WTC11 (cell line): ENCODE results near the gene CPNE8. TPM values are rescaled to one million over a fixed set of nuclear protein-coding genes. Genes with fewer than 3 reads are reported as not detected.

Experiments
- ATAC-seq: fragments of 200-7000 bp; cut with Tn5 transposase; 2 replicates; pipeline ENCODE4 v1.10.0; 2021; ENCODE audit warnings: mild to moderate bottlenecking, moderate library complexity
- CTCF ChIA-PET: fragments of 300-600 bp; sonication (Branson Sonifier 250); formaldehyde crosslinking; loops from one replicate; lab custom pipeline; 2021; ENCODE audit warnings: antibody characterized with exemption; lab: Charles Lee
- POLR2A ChIA-PET: fragments of 350-600 bp; sonication (Branson Sonifier 250); formaldehyde crosslinking; loops from one replicate; lab custom pipeline; 2021; ENCODE audit warnings: antibody characterized with exemption; lab: Charles Lee
- DNase-seq: peaks from one replicate; pipeline ENCODE4 v3.0.0; 2021; ENCODE audit warnings: low spot score
- H3K27ac Mint-ChIP-seq: 2 replicates; pipeline ENCODE4 v1.8.0; 2021; ENCODE audit warnings: mixed read lengths
- H3K27me3 Mint-ChIP-seq: 2 replicates; pipeline ENCODE4 v1.8.0; 2021; ENCODE audit warnings: low read depth, mild to moderate bottlenecking, moderate library complexity, mixed read lengths
- H3K36me3 Mint-ChIP-seq: 2 replicates; pipeline ENCODE4 v1.8.0; 2021; ENCODE audit warnings: mixed read lengths
- H3K4me1 Mint-ChIP-seq: 2 replicates; pipeline ENCODE4 v1.8.0; 2022; ENCODE audit warnings: mixed read lengths
- H3K4me3 Mint-ChIP-seq: 2 replicates; pipeline ENCODE4 v1.8.0; 2021; ENCODE audit warnings: mild to moderate bottlenecking, moderate library complexity, mixed read lengths
- H3K9me3 Mint-ChIP-seq: 2 replicates; pipeline ENCODE4 v1.8.0; 2021; ENCODE audit warnings: mixed read lengths
- ATF2 ChIP-seq: sonication (generic); formaldehyde crosslinking; IDR thresholded peaks from 2 replicates; pipeline ENCODE4 v1.8.1; 2022; ENCODE audit warnings: low read depth, missing genetic modification reagents, borderline replicate concordance
- ESRRA ChIP-seq: sonication (generic); formaldehyde crosslinking; IDR thresholded peaks from 2 replicates; pipeline ENCODE4 v1.8.1; 2022; ENCODE audit warnings: mild to moderate bottlenecking, missing genetic modification reagents, borderline replicate concordance
- FOXJ3 ChIP-seq: sonication (generic); formaldehyde crosslinking; IDR thresholded peaks from 2 replicates; pipeline ENCODE4 v1.9.0; 2021; ENCODE audit warnings: missing genetic modification reagents, mild to moderate bottlenecking, borderline replicate concordance
- FOXP4 ChIP-seq: sonication (generic); formaldehyde crosslinking; IDR thresholded peaks from 2 replicates; pipeline ENCODE4 v1.8.0; 2022; ENCODE audit warnings: mild to moderate bottlenecking, missing genetic modification reagents
- GTF2I ChIP-seq: fragments of 250-450 bp; sonication (Bioruptor Pico); conservative IDR thresholded peaks from 2 replicates; pipeline ENCODE4 v1.4.0; 2021; ENCODE audit warnings: mild to moderate bottlenecking
- MAX ChIP-seq: sonication (generic); formaldehyde crosslinking; IDR thresholded peaks from 2 replicates; pipeline ENCODE4 v1.8.0; 2022; ENCODE audit warnings: mild to moderate bottlenecking, missing genetic modification reagents
- NR2C2 ChIP-seq: sonication (generic); formaldehyde crosslinking; IDR thresholded peaks from 2 replicates; pipeline ENCODE4 v1.8.0; 2022; ENCODE audit warnings: mild to moderate bottlenecking, missing genetic modification reagents
- PRRX2 ChIP-seq: fragments of 250-450 bp; sonication (Bioruptor Pico); IDR thresholded peaks from 2 replicates; pipeline ENCODE4 v1.8.0; 2021; ENCODE audit warnings: mild to moderate bottlenecking
- SOX15 ChIP-seq: fragments of 250-450 bp; sonication (Bioruptor Pico); IDR thresholded peaks from 2 replicates; pipeline ENCODE4 v1.9.0; 2021; ENCODE audit warnings: mild to moderate bottlenecking
- ZNF121 ChIP-seq: sonication (generic); formaldehyde crosslinking; IDR thresholded peaks from 2 replicates; pipeline ENCODE4 v1.8.0; 2023; ENCODE audit warnings: missing genetic modification reagents
- ZNF396 ChIP-seq: fragments of 250-450 bp; sonication (Bioruptor Pico); IDR thresholded peaks from 2 replicates; pipeline ENCODE4 v1.8.0; 2021; ENCODE audit warnings: mild to moderate bottlenecking, moderate library complexity, borderline replicate concordance
- ZNF416 ChIP-seq: fragments of 250-450 bp; sonication (Bioruptor Pico); IDR thresholded peaks from 2 replicates; pipeline ENCODE4 v1.9.0; 2021; ENCODE audit warnings: mild to moderate bottlenecking, inconsistent platforms
- total RNA-seq: library from RNA; stranded (reverse); gene quantifications from 3 replicates; pipeline ENCODE4 v1.2.3, GENCODE V29; 2021
- TF ChIP-seq, protein P1 (sequence below): sonication (generic); formaldehyde crosslinking; IDR thresholded peaks from 2 replicates; pipeline ENCODE4 v1.8.0; 2022; ENCODE audit warnings: mild to moderate bottlenecking, missing genetic modification reagents
- TF ChIP-seq, protein P2 (sequence below): sonication (generic); formaldehyde crosslinking; conservative IDR thresholded peaks from 2 replicates; pipeline ENCODE4 v1.8.1; 2022; ENCODE audit warnings: mild to moderate bottlenecking, missing genetic modification reagents
- TF ChIP-seq, protein P3 (sequence below): fragments of 250-450 bp; sonication (Bioruptor Pico); IDR thresholded peaks from 2 replicates; pipeline ENCODE4 v1.9.0; 2021; ENCODE audit warnings: mild to moderate bottlenecking, borderline replicate concordance

Gene CPNE8
- total RNA-seq, 1 experiment from 2014 or later, result 8.3 TPM

DNA sequence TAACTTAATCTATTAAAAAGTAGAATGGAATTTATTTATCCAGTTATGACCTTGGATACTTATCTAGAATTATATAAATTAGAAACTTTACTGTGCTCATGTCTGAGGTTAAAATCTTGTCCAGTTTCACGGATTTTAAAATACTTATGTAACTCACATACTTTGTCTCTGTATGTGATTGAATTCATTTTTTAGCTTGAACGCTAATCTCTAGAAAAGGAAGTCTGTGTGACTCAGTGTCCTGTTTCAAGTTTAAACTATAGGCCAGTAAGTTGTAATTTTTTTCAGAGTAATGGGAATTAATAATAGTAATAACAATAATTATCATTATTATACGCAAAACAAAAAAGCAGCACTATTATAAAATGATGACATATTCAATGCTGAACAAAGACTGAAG is 168.6 kb downstream of the CPNE8 start:
- ATAC-seq (no peak), DNase-seq (no peak)
- ChIA-PET POLR2A (no interaction called here), CTCF (no interaction called here)
- TF ChIP-seq NR2C2 (CRISPR knock-in tag), result no peak
- peaks cover 12% of the 10 kb centered on the region for H3K9me3 Mint-ChIP-seq
- H3K27ac Mint-ChIP-seq, result no peak overlapping the region
- no peaks in the 10 kb centered on the region for H3K4me1 Mint-ChIP-seq
- H3K4me3 Mint-ChIP-seq, result no peak overlapping the region
- no peaks in the 10 kb centered on the region for H3K27me3 Mint-ChIP-seq
- H3K36me3 Mint-ChIP-seq, result peaks cover 3% of the 10 kb centered on the region; the same call in 1 of the 2 replicates

DNA sequence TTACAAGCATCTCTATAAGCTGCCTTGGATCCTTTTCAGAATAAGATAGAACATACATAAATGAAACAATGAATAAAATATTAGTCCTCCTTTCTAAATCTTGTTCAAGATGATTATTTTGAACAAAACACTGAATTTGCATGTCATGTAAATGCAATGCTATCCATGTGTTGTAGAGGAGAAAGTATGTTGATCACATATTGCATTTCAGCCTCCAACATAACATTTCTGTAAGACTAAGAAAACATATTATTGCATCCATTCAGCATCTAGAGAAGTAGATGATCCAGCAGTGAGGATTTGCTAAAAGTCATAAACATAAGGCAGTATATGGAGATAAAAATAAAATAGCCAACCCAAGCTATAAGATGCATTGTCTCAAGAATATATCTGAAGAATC is 172.6 kb downstream of the CPNE8 start:
- Mint-ChIP-seq H3K27me3 (no peaks in the 10 kb centered on the region), H3K36me3 (no peaks in the 10 kb centered on the region), H3K4me3 (no peak overlapping the region), H3K9me3 (no peaks in the 10 kb centered on the region)
- DNase-seq, result no peak
- TF ChIP-seq ESRRA (CRISPR knock-in tag), result no peak
- TF ChIP-seq, protein P1, sequence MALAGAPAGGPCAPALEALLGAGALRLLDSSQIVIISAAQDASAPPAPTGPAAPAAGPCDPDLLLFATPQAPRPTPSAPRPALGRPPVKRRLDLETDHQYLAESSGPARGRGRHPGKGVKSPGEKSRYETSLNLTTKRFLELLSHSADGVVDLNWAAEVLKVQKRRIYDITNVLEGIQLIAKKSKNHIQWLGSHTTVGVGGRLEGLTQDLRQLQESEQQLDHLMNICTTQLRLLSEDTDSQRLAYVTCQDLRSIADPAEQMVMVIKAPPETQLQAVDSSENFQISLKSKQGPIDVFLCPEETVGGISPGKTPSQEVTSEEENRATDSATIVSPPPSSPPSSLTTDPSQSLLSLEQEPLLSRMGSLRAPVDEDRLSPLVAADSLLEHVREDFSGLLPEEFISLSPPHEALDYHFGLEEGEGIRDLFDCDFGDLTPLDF, result no peak
- TF ChIP-seq FOXP4 (CRISPR knock-in tag), result no peak
- no peak for TF ChIP-seq SOX15 (CRISPR knock-in tag)
- TF ChIP-seq, protein P2, sequence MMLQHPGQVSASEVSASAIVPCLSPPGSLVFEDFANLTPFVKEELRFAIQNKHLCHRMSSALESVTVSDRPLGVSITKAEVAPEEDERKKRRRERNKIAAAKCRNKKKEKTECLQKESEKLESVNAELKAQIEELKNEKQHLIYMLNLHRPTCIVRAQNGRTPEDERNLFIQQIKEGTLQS, result no peak
- TF ChIP-seq FOXJ3 (CRISPR knock-in tag), result no peak
- TF ChIP-seq ATF2 (CRISPR knock-in tag), result no peak
- TF ChIP-seq, protein P3, sequence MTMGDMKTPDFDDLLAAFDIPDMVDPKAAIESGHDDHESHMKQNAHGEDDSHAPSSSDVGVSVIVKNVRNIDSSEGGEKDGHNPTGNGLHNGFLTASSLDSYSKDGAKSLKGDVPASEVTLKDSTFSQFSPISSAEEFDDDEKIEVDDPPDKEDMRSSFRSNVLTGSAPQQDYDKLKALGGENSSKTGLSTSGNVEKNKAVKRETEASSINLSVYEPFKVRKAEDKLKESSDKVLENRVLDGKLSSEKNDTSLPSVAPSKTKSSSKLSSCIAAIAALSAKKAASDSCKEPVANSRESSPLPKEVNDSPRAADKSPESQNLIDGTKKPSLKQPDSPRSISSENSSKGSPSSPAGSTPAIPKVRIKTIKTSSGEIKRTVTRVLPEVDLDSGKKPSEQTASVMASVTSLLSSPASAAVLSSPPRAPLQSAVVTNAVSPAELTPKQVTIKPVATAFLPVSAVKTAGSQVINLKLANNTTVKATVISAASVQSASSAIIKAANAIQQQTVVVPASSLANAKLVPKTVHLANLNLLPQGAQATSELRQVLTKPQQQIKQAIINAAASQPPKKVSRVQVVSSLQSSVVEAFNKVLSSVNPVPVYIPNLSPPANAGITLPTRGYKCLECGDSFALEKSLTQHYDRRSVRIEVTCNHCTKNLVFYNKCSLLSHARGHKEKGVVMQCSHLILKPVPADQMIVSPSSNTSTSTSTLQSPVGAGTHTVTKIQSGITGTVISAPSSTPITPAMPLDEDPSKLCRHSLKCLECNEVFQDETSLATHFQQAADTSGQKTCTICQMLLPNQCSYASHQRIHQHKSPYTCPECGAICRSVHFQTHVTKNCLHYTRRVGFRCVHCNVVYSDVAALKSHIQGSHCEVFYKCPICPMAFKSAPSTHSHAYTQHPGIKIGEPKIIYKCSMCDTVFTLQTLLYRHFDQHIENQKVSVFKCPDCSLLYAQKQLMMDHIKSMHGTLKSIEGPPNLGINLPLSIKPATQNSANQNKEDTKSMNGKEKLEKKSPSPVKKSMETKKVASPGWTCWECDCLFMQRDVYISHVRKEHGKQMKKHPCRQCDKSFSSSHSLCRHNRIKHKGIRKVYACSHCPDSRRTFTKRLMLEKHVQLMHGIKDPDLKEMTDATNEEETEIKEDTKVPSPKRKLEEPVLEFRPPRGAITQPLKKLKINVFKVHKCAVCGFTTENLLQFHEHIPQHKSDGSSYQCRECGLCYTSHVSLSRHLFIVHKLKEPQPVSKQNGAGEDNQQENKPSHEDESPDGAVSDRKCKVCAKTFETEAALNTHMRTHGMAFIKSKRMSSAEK, result no peak
- TF ChIP-seq ZNF396, result no peak
- TF ChIP-seq ZNF416 (CRISPR knock-in tag), result no peak
- no peak for TF ChIP-seq MAX (CRISPR knock-in tag)
- TF ChIP-seq, all 79 proteins: peak for 0
- H3K4me1 Mint-ChIP-seq, result no peaks in the 10 kb centered on the region
- ATAC-seq, result no peak
- ChIA-PET CTCF (no interaction called here), POLR2A (no interaction called here)
- H3K27ac Mint-ChIP-seq, result no peak overlapping the region

- CTCF ChIA-PET, result no interaction called here
- H3K36me3 Mint-ChIP-seq, result no peaks in the 10 kb centered on the region
- no peak overlapping the region for H3K27ac Mint-ChIP-seq
- TF ChIP-seq GTF2I (CRISPR knock-in tag), result no peak
- no peak for TF ChIP-seq PRRX2 (CRISPR knock-in tag)
- no peak for TF ChIP-seq ZNF121 (CRISPR knock-in tag)
- TF ChIP-seq, all 79 proteins: peak for 0
- Mint-ChIP-seq H3K9me3 (no peaks in the 10 kb centered on the region), H3K27me3 (no peaks in the 10 kb centered on the region), H3K4me3 (no peak overlapping the region), H3K4me1 (no peaks in the 10 kb centered on the region)
- no peak for ATAC-seq
- POLR2A ChIA-PET, result no interaction called here
- no peak for DNase-seq
Observed at GRCh38 chr12:38728894-38729293, 176.5 kb downstream of the CPNE8 start.
